ENCODE data around the gene USH2A. TPM values are rescaled to one million over a fixed set of nuclear protein-coding genes. Genes with fewer than 3 reads are reported as not detected.

USH2A gene
- total RNA-seq, 4 donors from 2014 or later, result under 0.01 to 1.9 (median under 0.01) TPM

- no peak for DNase-seq (ENCODE audit: extremely low spot score)
- H3K4me1 ChIP-seq, result peaks cover 0 to 15% (median 14%) of the 10 kb centered on the region in 4 donors
- H3K9me3 ChIP-seq, result no peaks in the 10 kb centered on the region
- H3K27me3 ChIP-seq, result no peaks in the 10 kb centered on the region
- intact Hi-C loops (cut with DNase I), result no loop called here
- TF ChIP-seq CTCF (IDR thresholded peaks at IDR 0.05) (no peak), EP300 (IDR thresholded peaks at IDR 0.05) (no peak), POLR2A (IDR thresholded peaks at IDR 0.05; ENCODE audit: low read depth) (no peak), POLR2AphosphoS5 (IDR thresholded peaks at IDR 0.05) (no peak)
- H3K4me3 ChIP-seq, result no peak overlapping the region
- H3K27ac ChIP-seq (replicated peaks in 1 of 4), result no peak overlapping the region
- 74% methylated on average over 4 of the region's 4 CpGs for WGBS
- peaks cover 8 to 60% (median 29%) of the 10 kb centered on the region in 4 donors for H3K36me3 ChIP-seq
Measured at GRCh38 chr1:215589650-215590435, 833.4 kb downstream of the USH2A start.

GRCh38 chr1:215584389-215584788 is 838.9 kb downstream of the USH2A start:
- no peak overlapping the region for H3K27ac ChIP-seq (replicated peaks in 1 of 4)

GRCh38 chr1:215583185-215583749 is 840.0 kb downstream of the USH2A start:
- intact Hi-C loops (cut with DNase I), result no loop called here
- no peak overlapping the region for H3K4me3 ChIP-seq
- peaks cover 33 to 74% (median 46%) of the 10 kb centered on the region in 4 donors for H3K36me3 ChIP-seq
- no peaks in the 10 kb centered on the region for H3K9me3 ChIP-seq
- TF ChIP-seq POLR2AphosphoS5 (IDR thresholded peaks at IDR 0.05) (peak in 1 of 2 donors; percentile 6), EP300 (IDR thresholded peaks at IDR 0.05) (no peak)
- H3K27ac ChIP-seq (replicated peaks in 1 of 4), result no peak overlapping the region
- H3K4me1 ChIP-seq, result peaks cover 0 to 7% (median 5%) of the 10 kb centered on the region in 4 donors
- 81% methylated on average over 5 of the region's 5 CpGs for WGBS
- H3K27me3 ChIP-seq, result no peaks in the 10 kb centered on the region
- no peak for DNase-seq (ENCODE audit: extremely low spot score)

More at GRCh38 chr1:215584389-215584788, 838.9 kb downstream of the USH2A start:
- Histone ChIP-seq H3K36me3 (peaks cover 26 to 73% (median 40%) of the 10 kb centered on the region in 4 donors), H3K9me3 (no peaks in the 10 kb centered on the region), H3K27me3 (no peaks in the 10 kb centered on the region), H3K4me1 (peaks cover 0 to 7% (median 5%) of the 10 kb centered on the region in 4 donors), H3K4me3 (no peak overlapping the region)
- WGBS, result 95% methylated on average over 1 of the region's 1 CpG
- TF ChIP-seq EP300 (IDR thresholded peaks at IDR 0.05) (no peak), CTCF (IDR thresholded peaks at IDR 0.05) (no peak), POLR2AphosphoS5 (IDR thresholded peaks at IDR 0.05) (no peak), POLR2A (IDR thresholded peaks at IDR 0.05; ENCODE audit: low read depth) (no peak)
- intact Hi-C loops (cut with DNase I), result no loop called here
- no peak for DNase-seq (ENCODE audit: extremely low spot score)

- intact Hi-C loops (cut with DNase I), result no loop called here
- Histone ChIP-seq H3K9me3 (no peaks in the 10 kb centered on the region), H3K4me3 (no peak overlapping the region), H3K4me1 (peaks cover 0 to 7% (median 5%) of the 10 kb centered on the region in 4 donors), H3K27me3 (no peaks in the 10 kb centered on the region), H3K36me3 (peaks cover 37 to 83% (median 51%) of the 10 kb centered on the region in 4 donors), H3K27ac (replicated peaks in 1 of 4) (no peak overlapping the region)
- no peak for DNase-seq (ENCODE audit: extremely low spot score)
- TF ChIP-seq POLR2AphosphoS5 (IDR thresholded peaks at IDR 0.05) (no peak), CTCF (IDR thresholded peaks at IDR 0.05) (no peak), POLR2A (IDR thresholded peaks at IDR 0.05; ENCODE audit: low read depth) (no peak), EP300 (IDR thresholded peaks at IDR 0.05) (no peak)
- WGBS, result 97% methylated on average over 2 of the region's 2 CpGs
Measured at GRCh38 chr1:215581896-215582295, 841.4 kb downstream of the USH2A start.

Small RNA genes lying within 50 kb of the gene (small RNA-seq; reads per million reads assigned to genes)
- gene MRPS18BP1 (0 reads per million in 3 donors), gene RF00108 (0 reads per million in 3 donors)
